Islet precursor cell (in vitro differentiated cells): ENCODE measurements around the gene PCTP.

Source experiments
- DNase-seq: peaks from one replicate; pipeline ENCODE4 v3.0.0-alpha.2; 2018

Gene PCTP

DNA sequence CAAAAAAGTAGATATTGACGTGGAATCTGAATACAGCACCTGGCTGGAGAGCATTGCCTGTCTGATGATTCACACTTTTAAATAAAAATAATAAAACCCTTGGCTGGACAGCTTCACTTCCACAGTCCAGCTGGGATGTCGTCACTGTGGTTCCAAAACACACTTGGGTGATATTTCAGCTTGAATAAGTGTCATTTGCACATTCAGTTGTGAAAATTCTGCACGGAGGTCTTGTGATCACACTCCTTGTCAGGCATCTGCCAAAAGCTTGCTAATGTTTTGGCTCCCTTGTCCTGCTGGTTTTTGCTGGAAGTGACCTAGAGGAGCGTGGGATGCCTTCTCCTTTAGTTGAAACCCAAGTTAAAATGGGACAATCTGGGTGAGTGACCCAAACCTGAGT is 60.7 kb downstream of the PCTP start:
- no peak for DNase-seq

DNA sequence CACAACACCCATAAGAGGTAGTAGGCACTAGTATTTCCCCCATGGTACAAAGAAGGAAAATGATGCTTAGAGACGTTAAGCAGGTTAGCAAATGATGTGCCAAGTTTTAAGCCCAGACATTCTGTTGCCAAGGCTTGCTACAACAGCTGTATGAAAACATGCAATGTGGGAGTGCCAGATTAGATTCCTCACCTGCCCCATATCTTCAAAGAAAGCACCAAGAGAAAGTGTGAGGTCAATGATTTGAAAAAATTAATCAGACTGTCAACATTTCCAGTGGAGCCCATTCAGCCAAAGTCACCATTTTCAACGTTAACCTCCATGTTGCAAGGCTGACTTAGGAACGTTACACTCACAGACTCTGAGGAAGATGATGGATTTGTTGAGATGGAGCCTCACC is 61.5 kb downstream of the PCTP start:
- no peak for DNase-seq

DNA sequence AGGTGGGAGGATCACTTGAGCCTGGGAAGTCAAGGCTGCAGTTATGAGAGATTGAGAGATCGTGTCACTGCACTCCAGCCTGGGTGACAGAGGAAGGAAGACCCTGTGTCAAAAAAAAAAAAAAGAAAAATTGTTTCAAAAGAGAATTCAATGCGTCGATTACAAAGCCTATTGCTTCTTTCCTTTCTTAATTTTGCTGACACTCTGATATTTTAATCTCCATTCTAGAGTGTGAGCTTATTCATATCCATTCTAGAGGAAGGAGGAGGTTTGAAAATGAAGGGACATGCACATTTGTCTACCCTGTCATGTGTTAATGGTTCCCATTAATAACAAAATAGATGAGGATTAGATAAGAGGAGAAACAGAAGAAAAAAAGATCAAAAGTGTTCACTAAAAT is 63.1 kb downstream of the PCTP start:
- DNase-seq: no peak

DNA sequence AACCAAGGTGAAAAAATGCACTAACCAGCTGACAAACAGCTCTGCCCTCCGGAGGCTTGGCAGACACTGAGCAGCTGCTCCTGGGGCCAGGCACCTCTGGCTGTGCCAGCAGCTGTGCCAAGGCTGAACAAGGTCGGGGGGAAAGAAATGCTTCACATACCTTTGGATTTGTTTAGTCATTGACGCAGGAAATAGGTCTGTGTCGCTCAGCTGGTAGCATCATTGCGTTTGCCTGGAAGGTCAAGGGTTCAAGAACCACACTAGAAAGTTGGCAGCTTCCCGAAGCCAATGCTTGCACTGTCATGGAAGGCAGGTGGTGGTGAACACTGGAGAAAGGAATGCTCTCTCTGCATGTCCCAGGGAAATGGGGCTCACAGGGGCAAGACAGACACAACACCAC is 63.5 kb downstream of the PCTP start:
- DNase-seq: no peak

DNA sequence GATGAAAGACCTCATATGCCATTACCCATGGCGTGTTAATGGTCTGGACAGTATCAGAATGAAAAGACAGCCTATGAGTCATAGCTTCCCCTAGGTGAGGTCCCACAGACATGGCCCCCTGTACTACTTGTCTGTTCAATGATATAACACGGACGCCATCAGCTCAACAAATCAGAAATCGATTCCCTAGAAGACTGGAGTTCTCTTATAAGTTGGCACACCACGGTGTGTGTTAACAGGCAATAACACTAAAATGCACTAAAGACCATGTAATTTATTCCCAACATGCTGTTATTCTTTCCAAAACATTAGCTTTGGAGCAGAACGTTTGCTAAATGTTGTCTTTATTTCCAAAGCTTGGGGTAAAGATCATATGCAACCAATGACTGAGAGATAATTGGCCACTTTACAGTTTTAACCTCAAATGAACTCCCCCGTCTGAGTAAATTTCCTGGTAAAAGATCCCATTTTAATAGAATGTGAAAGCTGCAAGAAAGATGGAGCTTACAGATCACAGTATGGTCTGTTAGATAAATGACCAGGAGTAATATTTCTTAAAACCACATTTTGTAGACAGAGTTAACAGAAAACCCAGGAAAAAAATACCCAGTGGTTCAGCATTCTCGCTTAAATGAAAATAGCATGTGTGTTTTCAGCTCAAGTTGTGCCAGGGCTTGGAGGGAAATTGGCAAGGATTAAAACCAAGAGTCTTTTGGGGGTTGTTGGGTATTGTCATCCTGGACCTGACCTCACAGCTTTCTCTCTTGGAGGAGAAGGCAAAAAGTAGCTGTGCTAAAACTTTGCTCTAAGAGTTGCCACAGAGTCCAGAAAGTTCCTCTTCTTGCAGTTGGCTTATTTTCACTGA is 65.9 kb downstream of the PCTP start:
- DNase-seq: no peak

DNA sequence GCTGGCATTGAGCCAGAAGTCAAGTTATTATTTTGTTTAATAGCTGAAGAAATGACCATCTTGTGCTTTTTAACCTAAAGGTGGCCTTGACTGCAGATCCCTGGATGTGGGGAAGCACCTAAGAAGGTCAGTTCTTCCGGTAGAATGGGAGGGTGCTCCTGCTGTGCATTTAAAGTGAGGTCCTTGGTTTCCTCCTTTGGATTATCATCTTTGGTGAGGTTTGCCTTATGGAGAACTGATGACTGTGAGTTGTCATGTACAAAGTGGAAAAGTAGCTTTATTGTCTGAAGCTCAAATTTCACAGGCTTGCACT is 66.5 kb downstream of the PCTP start:
- no peak for DNase-seq

DNA sequence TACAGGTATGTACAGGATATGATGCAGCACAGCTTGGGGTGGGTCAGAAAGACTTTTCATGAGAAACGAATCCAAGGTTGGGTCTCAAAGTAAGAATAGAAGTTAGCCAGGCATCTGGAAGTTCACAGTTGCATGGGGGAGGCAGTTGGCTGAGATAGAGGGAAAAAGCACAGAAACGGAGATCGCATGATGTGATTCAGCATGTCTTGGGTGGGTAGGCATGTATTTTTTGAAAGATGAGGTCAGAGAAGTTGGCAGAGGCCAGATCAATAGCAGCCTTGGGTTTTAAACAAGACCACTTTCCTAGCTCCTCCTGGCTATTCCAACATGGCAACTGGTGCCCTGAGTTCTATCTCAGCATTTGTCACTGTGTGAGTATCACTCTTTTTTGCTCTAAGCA is 67.2 kb downstream of the PCTP start:
- DNase-seq: no peak

DNA sequence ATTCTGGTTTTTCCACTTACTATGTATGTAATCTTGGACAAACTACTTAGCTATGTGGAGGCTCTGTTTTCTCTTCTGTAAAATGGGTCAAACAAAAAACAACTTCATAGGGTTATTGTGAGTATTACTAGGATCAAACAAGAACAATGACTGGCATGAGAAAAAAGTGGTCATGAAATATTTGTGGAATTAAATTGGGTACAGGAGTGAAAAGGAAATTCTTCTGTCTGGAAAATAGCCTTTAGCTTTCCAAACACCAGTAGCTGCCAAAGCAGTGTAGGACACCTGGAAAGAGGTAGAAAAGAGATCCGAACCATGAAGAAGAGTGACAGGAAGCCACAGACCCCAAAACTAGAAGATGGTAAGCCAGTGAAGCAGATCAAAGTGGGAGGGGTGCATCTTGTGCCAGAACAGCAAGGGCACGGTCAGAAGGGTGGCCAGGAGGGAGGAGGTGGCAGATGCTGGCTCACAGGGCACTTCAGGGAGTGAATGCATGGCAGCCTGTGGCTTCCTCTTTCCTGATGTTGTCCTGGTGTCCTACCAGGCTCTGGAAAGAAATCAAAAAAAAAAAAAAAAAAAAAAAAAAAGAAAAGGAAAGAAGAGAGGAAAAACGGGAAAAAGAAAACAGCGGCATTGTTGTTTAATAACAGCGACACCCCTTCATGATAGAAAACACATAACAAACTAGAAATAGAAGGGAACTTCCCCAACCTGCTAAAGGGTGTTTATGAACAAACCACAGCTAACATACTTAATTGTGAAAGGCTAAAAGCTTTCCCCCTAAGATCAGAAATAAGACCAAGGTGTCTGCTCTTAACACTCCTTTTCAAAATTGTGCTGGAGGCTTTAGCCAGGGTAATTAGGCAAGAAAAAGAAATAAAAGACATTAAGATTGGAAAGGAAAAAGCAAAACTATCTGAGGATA is 67.9 kb downstream of the PCTP start:
- no peak for DNase-seq

DNA sequence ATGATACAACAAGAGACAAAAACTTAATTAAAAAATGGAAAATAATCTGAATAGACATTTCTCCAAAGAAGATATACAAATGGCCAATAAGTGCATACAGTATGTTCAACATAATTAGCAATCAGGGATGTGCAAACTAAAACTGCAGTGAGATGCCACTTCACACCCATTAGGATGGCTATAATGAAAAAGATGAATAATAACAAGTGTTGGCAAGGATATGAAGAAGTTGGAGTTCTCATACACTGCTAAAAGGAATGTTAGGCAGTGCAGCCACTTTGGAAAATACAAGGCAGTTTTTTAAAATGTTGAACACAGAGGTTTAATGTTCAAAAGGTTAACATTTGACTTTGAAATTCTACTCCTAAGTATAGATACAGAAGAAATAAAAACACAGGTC is 69.8 kb downstream of the PCTP start:
- no peak for DNase-seq

DNA sequence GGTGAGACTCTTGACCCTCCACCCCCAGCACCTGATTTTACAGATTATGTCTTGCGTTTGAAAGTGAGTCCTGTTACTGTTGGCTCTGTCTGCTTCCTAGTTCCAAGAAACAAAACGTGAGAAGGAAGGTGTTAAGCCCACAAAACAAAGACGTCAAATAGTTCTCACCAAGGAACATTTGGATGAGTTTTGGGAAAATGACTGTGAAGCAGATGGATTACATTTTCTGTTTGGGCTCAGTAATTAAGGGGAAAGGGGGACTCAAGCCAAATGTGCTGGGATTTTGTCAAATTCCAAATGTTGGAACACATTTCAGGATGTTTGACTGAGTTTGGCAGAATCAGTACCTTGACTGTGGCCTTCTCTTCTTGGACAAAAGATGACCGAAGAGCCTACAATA is 71.2 kb downstream of the PCTP start:
- DNase-seq: no peak

DNA sequence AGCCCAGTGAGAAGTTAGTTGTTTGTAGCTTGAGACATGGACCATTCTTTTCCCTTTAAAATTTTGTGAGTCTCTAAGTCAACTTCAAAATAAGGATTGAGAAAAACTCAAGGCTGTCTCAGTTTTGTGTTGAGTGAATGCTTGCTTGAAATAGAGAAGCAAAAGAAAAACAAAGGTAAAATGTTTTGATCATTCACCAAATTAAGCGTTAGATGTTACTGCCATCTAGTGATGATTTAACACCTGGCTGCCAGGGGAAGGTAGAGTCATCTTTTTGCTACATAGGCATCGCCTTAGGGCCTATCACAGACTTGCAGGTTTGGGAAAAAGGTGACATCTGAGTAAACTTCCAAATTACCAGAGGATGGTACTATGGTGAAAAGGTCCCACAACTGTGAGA is 74.4 kb downstream of the PCTP start:
- no peak for DNase-seq
